Endothelial cell of umbilical vein (primary cell): Measurements from ENCODE around the gene XRRA1. TPM values are rescaled to one million over a fixed set of nuclear protein-coding genes. Genes with fewer than 3 reads are reported as not detected.

Source experiments
- BruUV-seq: library from RNA; stranded (reverse); fragments of 400-500 nt; replicated peaks from 2 replicates; lab custom pipeline; 2021; lab: Mats Ljungman, UMichigan
- CTCF ChIA-PET: fragments of 300-600, 350-600 bp; sonication (Branson Sonifier 250); formaldehyde crosslinking; loops from one replicate; lab custom pipeline; 2021; ENCODE audit warnings: antibody characterized with exemption, inconsistent platforms; lab: Charles Lee
- POLR2A ChIA-PET: fragments of 300-600, 350-600 bp; sonication (Branson Sonifier 250); formaldehyde crosslinking; loops from one replicate; lab custom pipeline; 2021; ENCODE audit warnings: antibody characterized with exemption, inconsistent platforms; lab: Charles Lee
- DNase-seq: peaks from one replicate; pipeline ENCODE4 v3.0.0-alpha.2; 2011; ENCODE audit warnings: low read depth, low spot score
- FAIRE-seq: peaks from 2 replicates; lab custom pipeline; 2011; peaks lifted over from hg19 to GRCh38; lab: Jason Lieb, UNC
- H2AFZ ChIP-seq: 2 replicates; pipeline ENCODE4 v1.6.0; 2012; ENCODE audit warnings: low read depth, low read length, control low read depth, inconsistent platforms
- H3K27ac ChIP-seq: 2 replicates; pipeline ENCODE4 v1.5.1; 2011; ENCODE audit warnings: low read depth, mild to moderate bottlenecking, control low read depth, low read length, moderate library complexity; ENCODE audit not compliant: insufficient read depth
- H3K27me3 ChIP-seq, 2 experiments: 2 replicates each; pipeline versions ENCODE4 v1.6.0 to v1.6.1; 2011; ENCODE audit warnings: low read length in 2 of 2, mixed read lengths in 1 of 2; ENCODE audit not compliant: control insufficient read depth in 2 of 2, insufficient read depth in 2 of 2
- H3K36me3 ChIP-seq, 2 experiments: 2 replicates in 1 of 2; 3 replicates in 1 of 2; pipeline ENCODE4 v1.5.1; 2011; ENCODE audit warnings: low read length in 2 of 2, mild to moderate bottlenecking in 1 of 2, moderate library complexity in 1 of 2; ENCODE audit not compliant: control insufficient read depth in 2 of 2, insufficient read depth in 2 of 2; ENCODE audit errors: extremely low read depth in 1 of 2
- H3K4me1 ChIP-seq: 3 replicates; pipeline ENCODE4 v1.5.1; 2011; ENCODE audit warnings: mild to moderate bottlenecking, low read length; ENCODE audit not compliant: control insufficient read depth, insufficient read depth; ENCODE audit errors: extremely low read depth
- H3K4me2 ChIP-seq: 2 replicates; pipeline ENCODE4 v1.6.1; 2011; ENCODE audit warnings: low read length, control low read depth, mixed read lengths; ENCODE audit not compliant: insufficient read depth
- H3K4me3 ChIP-seq, 3 experiments: fragments of 200-600 bp in 1 of 3; sonication (generic), shearing (Covaris generic) in 1 of 3; replicated peaks in 1 of 3; 2 replicates each; pipeline ENCODE4 v1.5.1; 2011 to 2016; ENCODE audit warnings: control low read depth in 3 of 3, low read length in 3 of 3, mild to moderate bottlenecking in 2 of 3, inconsistent platforms in 1 of 3, low read depth in 1 of 3, moderate library complexity in 1 of 3; ENCODE audit not compliant: insufficient read depth in 1 of 3
- H3K79me2 ChIP-seq: 2 replicates; pipeline ENCODE4 v1.6.0; 2012; ENCODE audit warnings: low read length, inconsistent platforms; ENCODE audit not compliant: control insufficient read depth, insufficient read depth
- H3K9ac ChIP-seq: replicated peaks from 2 replicates; pipeline ENCODE3; 2011; ENCODE audit warnings: low read length, control low read depth; ENCODE audit not compliant: insufficient read depth; ENCODE audit errors: extremely low read depth
- H3K9me1 ChIP-seq: replicated peaks from 3 replicates; pipeline ENCODE4 v1.6.0; 2011; ENCODE audit warnings: mild to moderate bottlenecking, low read length; ENCODE audit not compliant: control insufficient read depth, insufficient read depth; ENCODE audit errors: extremely low read depth
- H3K9me3 ChIP-seq: replicated peaks from 2 replicates; pipeline ENCODE4 v1.5.1; 2012; ENCODE audit warnings: low read length, inconsistent platforms; ENCODE audit not compliant: control insufficient read depth, insufficient read depth
- H4K20me1 ChIP-seq: replicated peaks from 2 replicates; pipeline ENCODE3; 2011; ENCODE audit warnings: mild to moderate bottlenecking, low read length; ENCODE audit not compliant: control insufficient read depth, insufficient read depth; ENCODE audit errors: extremely low read depth
- EZH2 ChIP-seq: IDR thresholded peaks from 2 replicates; pipeline ENCODE4 v1.6.1; 2012; ENCODE audit warnings: borderline replicate concordance, low read depth, mild to moderate bottlenecking, moderate library complexity, low read length, inconsistent platforms; ENCODE audit not compliant: severe bottlenecking
- FOS ChIP-seq: IDR thresholded peaks from 2 replicates; pipeline ENCODE4 v1.6.1; 2011; ENCODE audit warnings: mild to moderate bottlenecking, low read length, moderate library complexity, borderline replicate concordance; ENCODE audit not compliant: insufficient read depth
- GATA2 ChIP-seq: IDR thresholded peaks from 2 replicates; pipeline ENCODE4 v1.7.0; 2011; ENCODE audit warnings: low read depth, mild to moderate bottlenecking, moderate library complexity, mixed read lengths, low read length; ENCODE audit not compliant: insufficient read length, insufficient read depth
- JUN ChIP-seq: IDR thresholded peaks from 2 replicates; pipeline ENCODE4 v1.6.1; 2011; ENCODE audit warnings: borderline replicate concordance, low read depth; ENCODE audit not compliant: insufficient read length, insufficient read depth
- MYC ChIP-seq: IDR thresholded peaks from one replicate; pipeline ENCODE4 v1.6.1; 2011; ENCODE audit warnings: mild to moderate bottlenecking, low read depth, low read length
- POLR2A ChIP-seq: IDR thresholded peaks from 2 replicates; pipeline ENCODE4 v1.6.1; 2012; ENCODE audit warnings: low read depth, mild to moderate bottlenecking, control low read depth, low read length
- POLR2AphosphoS5 ChIP-seq: IDR thresholded peaks from 2 replicates; pipeline ENCODE4 v1.6.1; 2012; ENCODE audit warnings: low read depth, mild to moderate bottlenecking, control low read depth, low read length, moderate library complexity; ENCODE audit not compliant: insufficient read depth
- dilution Hi-C: fragments of 300-500 bp; cut with MboI; formaldehyde crosslinking; loops from one replicate; pipeline ENCODE4 v1.15.0; 2019; ENCODE audit warnings: low sequenced_read_pairs; ENCODE audit not compliant: extremely low pct_ligation_motif_present
- intact Hi-C: fragments of 100-400 bp; cut with micrococcal nuclease; formaldehyde crosslinking; loops from one replicate; pipeline ENCODE4 v1.10.0; 2022
- polyA plus RNA-seq, 4 experiments: library from polyadenylated mRNA; depleted of rRNA in 3 of 4; stranded (reverse) in 3 of 4; unstranded in 1 of 4; fragments of >200 nt; gene quantifications; 2 replicates each; pipeline versions ENCODE4 v1.2.1 to v1.2.3, GENCODE V29; 2011 to 2012; ENCODE audit warnings: missing spikeins in 1 of 4
- total RNA-seq: library from RNA; stranded (reverse); gene quantifications from 2 replicates; pipeline ENCODE4 v1.2.3, GENCODE V29; 2021
- TF ChIP-seq, protein P1 (sequence below): IDR thresholded peaks from 2 replicates; pipeline ENCODE4 v1.6.1; 2011; ENCODE audit not compliant: insufficient read depth, insufficient read length
- TF ChIP-seq, protein P2 (sequence below), 2 donors: IDR thresholded peaks; 1 replicate in 1 of 2; 2 replicates in 1 of 2; pipeline ENCODE4 v1.5.1; 2011; ENCODE audit warnings: low read length in 2 of 2, mild to moderate bottlenecking in 2 of 2, moderate library complexity in 2 of 2, control low read depth in 1 of 2, inconsistent platforms in 1 of 2, low read depth in 1 of 2; ENCODE audit not compliant: insufficient read depth in 1 of 2; ENCODE audit errors: extremely low read depth in 1 of 2

XRRA1 gene
- total and polyA plus RNA-seq, 2 donors (not counting 3 experiments of a cell fraction or from before 2014, with no cell fraction given): 8.6 to 11.2 TPM

DNA sequence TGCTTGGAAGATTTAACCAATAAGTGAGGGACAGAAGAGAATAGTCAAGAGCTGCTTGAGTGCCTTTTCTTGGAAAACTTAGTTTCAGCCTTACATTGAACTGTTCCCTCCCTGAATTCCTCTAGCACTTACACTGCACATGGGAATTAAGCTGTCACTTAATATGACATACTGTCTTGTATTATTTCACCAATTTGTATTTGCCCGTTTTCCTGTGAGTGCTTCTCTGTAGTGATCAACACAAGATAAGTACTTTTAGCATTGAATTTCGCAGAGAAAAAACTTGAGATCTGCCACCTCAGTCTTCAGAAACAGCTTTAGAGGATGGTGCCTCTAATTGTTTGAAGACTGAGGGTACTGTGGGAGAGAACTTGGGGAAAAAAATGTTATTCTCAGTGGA lies 3.9 kb upstream of the XRRA1 start:
- Histone ChIP-seq H3K4me3 (no peak overlapping the region), H3K4me1 (peaks cover 12% of the 10 kb centered on the region), H2AFZ (no peak overlapping the region), H3K79me2 (peaks cover 85% of the 10 kb centered on the region), H3K9me1 (no peaks in the 10 kb centered on the region), H3K4me2 (no peak overlapping the region), H3K27ac (no peak overlapping the region), H3K9ac (no peak overlapping the region), H3K27me3 (no peaks in the 10 kb centered on the region), H3K36me3 (peaks cover 0 to 9% of the 10 kb centered on the region in 2 experiments), H4K20me1 (peaks cover 11% of the 10 kb centered on the region), H3K9me3 (no peaks in the 10 kb centered on the region)
- CTCF ChIA-PET: interaction anchor here (1.2 to 1.6 kb wide), 3 partner anchors 11 to 18 kb away, joined by 3 to 4 read pairs (median 3); no protein-coding TSS in a partner anchor
- intact Hi-C loops: no loop called here
- dilution Hi-C loops: no loop called here
- POLR2A ChIA-PET: no interaction called here
- no peak for DNase-seq
- BruUV-seq: no TSS peak
- TF ChIP-seq MYC (no peak), POLR2AphosphoS5 (no peak), FOS (no peak), EZH2 (no peak), JUN (no peak), POLR2A (no peak), GATA2 (no peak)
- TF ChIP-seq, protein P1, sequence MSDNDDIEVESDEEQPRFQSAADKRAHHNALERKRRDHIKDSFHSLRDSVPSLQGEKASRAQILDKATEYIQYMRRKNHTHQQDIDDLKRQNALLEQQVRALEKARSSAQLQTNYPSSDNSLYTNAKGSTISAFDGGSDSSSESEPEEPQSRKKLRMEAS: no peak
- TF ChIP-seq, protein P2, sequence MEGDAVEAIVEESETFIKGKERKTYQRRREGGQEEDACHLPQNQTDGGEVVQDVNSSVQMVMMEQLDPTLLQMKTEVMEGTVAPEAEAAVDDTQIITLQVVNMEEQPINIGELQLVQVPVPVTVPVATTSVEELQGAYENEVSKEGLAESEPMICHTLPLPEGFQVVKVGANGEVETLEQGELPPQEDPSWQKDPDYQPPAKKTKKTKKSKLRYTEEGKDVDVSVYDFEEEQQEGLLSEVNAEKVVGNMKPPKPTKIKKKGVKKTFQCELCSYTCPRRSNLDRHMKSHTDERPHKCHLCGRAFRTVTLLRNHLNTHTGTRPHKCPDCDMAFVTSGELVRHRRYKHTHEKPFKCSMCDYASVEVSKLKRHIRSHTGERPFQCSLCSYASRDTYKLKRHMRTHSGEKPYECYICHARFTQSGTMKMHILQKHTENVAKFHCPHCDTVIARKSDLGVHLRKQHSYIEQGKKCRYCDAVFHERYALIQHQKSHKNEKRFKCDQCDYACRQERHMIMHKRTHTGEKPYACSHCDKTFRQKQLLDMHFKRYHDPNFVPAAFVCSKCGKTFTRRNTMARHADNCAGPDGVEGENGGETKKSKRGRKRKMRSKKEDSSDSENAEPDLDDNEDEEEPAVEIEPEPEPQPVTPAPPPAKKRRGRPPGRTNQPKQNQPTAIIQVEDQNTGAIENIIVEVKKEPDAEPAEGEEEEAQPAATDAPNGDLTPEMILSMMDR (IDR thresholded peaks at IDR 0.05; ENCODE audit: extremely low read depth in 1 of 2, insufficient read depth in 1 of 2, low read depth in 1 of 2, low read length in 2 of 2): no peak
- no peak for FAIRE-seq
